ENCODE results near the gene SLC30A9.

DNA sequence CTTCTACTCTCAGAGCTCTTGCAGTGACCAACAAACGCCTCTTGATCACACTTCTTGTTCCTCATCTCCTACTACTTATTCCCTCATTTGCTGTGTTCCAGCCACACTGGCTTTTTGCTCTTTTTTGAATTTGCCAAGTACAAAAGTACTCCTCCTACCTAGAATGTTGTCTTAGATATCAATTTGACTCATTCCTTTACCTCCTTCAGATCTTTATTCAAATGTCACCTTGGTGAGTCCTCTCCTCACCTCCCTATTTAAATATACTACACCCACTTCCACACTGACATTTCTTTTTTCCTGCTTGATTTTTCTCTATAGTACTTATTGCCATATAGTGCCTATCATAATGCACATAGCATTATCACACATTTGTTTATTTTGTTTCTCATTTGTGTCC is 15.0 kb upstream of the SLC30A9 start:
- TF ChIP-seq, protein P1, sequence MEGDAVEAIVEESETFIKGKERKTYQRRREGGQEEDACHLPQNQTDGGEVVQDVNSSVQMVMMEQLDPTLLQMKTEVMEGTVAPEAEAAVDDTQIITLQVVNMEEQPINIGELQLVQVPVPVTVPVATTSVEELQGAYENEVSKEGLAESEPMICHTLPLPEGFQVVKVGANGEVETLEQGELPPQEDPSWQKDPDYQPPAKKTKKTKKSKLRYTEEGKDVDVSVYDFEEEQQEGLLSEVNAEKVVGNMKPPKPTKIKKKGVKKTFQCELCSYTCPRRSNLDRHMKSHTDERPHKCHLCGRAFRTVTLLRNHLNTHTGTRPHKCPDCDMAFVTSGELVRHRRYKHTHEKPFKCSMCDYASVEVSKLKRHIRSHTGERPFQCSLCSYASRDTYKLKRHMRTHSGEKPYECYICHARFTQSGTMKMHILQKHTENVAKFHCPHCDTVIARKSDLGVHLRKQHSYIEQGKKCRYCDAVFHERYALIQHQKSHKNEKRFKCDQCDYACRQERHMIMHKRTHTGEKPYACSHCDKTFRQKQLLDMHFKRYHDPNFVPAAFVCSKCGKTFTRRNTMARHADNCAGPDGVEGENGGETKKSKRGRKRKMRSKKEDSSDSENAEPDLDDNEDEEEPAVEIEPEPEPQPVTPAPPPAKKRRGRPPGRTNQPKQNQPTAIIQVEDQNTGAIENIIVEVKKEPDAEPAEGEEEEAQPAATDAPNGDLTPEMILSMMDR (conservative IDR thresholded peaks at IDR 0.05; ENCODE audit: low read depth, low read length) = no peak
- TF ChIP-seq EZH2 (IDR thresholded peaks at IDR 0.05; ENCODE audit: borderline replicate concordance, low read depth, low read length, poor library complexity, severe bottlenecking) = no peak
